Keratinocyte (primary cell): Measurements from ENCODE around the gene CGAS.

Experiments
- EZH2 ChIP-seq: IDR thresholded peaks from one replicate; pipeline ENCODE4 v1.6.1; 2012; ENCODE audit warnings: inconsistent platforms, mild to moderate bottlenecking, low read length, moderate library complexity
- TF ChIP-seq, protein P1 (sequence below), 3 experiments: IDR thresholded peaks in 1 of 3; conservative IDR thresholded peaks in 1 of 3; optimal IDR thresholded peaks in 1 of 3; 2 replicates in 2 of 3; 3 replicates in 1 of 3; pipeline versions ENCODE3 to v1.5.1; 2011; ENCODE audit warnings: low read length in 3 of 3, mild to moderate bottlenecking in 3 of 3, moderate library complexity in 2 of 3, control low read depth in 1 of 3, inconsistent platforms in 1 of 3; ENCODE audit not compliant: insufficient read depth in 2 of 3; ENCODE audit errors: extremely low read depth in 1 of 3

DNA sequence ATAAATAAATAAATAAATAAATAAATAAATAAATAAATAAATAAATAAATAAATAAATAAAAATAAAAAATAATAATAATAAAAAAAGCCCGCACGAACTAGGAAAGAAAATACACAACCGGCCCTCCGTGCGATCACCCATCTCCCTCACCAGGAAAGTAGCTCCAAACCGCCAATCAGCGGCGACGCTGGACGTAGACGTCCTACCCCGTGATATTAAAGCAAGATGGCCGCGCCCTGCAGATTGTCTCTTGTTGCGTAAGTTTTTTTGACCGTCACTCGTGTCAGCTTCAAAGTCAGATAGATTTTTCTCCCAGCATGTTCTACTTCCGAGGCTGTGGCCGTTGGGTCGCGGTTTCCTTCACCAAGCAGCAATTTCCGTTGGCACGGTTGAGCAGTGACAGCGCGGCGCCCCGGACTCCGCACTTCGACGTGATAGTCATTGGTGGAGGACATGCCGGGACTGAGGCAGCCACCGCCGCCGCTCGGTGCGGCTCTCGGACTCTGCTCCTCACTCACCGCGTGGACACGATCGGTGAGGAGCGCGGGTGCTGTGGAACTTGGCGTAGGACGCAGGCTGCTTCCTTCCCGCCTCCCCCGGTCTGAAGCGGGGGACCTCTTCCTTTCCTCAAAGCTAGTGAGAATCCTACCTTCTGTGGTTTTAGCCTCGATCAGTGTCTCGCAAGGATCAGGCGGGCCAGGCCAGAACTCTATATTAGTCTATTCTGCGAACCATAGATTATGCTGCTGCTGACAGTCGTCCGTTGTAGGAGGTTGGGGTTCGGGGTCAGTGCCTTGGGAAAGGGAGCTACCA, 9.6 kb upstream of the CGAS start, which contains the start of gene MTO1:
- TF ChIP-seq, protein P1, sequence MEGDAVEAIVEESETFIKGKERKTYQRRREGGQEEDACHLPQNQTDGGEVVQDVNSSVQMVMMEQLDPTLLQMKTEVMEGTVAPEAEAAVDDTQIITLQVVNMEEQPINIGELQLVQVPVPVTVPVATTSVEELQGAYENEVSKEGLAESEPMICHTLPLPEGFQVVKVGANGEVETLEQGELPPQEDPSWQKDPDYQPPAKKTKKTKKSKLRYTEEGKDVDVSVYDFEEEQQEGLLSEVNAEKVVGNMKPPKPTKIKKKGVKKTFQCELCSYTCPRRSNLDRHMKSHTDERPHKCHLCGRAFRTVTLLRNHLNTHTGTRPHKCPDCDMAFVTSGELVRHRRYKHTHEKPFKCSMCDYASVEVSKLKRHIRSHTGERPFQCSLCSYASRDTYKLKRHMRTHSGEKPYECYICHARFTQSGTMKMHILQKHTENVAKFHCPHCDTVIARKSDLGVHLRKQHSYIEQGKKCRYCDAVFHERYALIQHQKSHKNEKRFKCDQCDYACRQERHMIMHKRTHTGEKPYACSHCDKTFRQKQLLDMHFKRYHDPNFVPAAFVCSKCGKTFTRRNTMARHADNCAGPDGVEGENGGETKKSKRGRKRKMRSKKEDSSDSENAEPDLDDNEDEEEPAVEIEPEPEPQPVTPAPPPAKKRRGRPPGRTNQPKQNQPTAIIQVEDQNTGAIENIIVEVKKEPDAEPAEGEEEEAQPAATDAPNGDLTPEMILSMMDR (optimal IDR thresholded peaks at IDR 0.05 in 1 of 3, IDR thresholded peaks at IDR 0.05 in 1 of 3, conservative IDR thresholded peaks at IDR 0.05 in 1 of 3; ENCODE audit: extremely low read depth in 1 of 3, insufficient read depth in 2 of 3, low read length in 3 of 3), result no peak
- TF ChIP-seq EZH2, result no peak
